ENCODE results near the gene FOXJ2.

DNA sequence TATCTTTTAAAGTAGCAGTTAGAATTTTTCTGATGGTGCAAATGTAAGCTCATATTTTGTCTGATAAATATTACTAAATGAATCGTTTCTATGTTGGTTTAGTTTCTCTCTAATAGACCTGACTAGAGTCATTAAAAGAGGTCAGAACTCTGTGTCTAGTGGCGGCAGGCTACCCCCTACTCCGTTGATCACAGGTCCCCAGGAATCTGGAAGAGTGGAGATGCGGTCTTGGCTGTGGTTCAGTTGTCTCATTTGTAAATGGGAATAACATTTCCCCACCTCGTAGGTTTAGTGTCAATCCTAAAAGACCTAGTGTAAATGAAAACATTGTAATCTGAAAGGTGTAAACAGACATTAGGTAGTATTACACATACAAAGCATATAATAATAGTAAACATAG lies 4.7 kb upstream of the FOXJ2 start:
- TF ChIP-seq EZH2 (IDR thresholded peaks at IDR 0.05) = no peak
- TF ChIP-seq, protein P1, sequence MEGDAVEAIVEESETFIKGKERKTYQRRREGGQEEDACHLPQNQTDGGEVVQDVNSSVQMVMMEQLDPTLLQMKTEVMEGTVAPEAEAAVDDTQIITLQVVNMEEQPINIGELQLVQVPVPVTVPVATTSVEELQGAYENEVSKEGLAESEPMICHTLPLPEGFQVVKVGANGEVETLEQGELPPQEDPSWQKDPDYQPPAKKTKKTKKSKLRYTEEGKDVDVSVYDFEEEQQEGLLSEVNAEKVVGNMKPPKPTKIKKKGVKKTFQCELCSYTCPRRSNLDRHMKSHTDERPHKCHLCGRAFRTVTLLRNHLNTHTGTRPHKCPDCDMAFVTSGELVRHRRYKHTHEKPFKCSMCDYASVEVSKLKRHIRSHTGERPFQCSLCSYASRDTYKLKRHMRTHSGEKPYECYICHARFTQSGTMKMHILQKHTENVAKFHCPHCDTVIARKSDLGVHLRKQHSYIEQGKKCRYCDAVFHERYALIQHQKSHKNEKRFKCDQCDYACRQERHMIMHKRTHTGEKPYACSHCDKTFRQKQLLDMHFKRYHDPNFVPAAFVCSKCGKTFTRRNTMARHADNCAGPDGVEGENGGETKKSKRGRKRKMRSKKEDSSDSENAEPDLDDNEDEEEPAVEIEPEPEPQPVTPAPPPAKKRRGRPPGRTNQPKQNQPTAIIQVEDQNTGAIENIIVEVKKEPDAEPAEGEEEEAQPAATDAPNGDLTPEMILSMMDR (IDR thresholded peaks at IDR 0.05) = no peak

All from neural progenitor cell (in vitro differentiated cells).